Upper lobe of left lung (tissue), 4 donors: ENCODE measurements around the gene DGKI.

Experiments used
- CTCF ChIP-seq, 6 experiments: fragments of 450-650 bp in 4 of 6; fragments of 200-600 bp in 2 of 6; sonication (generic) in 2 of 6; IDR thresholded peaks; one replicate each; pipeline ENCODE4 v1.5.1; 2016 to 2019; ENCODE audit warnings: antibody characterized with exemption in 6 of 6
- POLR2A ChIP-seq, 4 donors: fragments of 450-650 bp; IDR thresholded peaks; one replicate each; pipeline ENCODE4 v1.5.1; 2016 to 2017; ENCODE audit warnings: antibody characterized with exemption in 4 of 4, mild to moderate bottlenecking in 2 of 4

DNA sequence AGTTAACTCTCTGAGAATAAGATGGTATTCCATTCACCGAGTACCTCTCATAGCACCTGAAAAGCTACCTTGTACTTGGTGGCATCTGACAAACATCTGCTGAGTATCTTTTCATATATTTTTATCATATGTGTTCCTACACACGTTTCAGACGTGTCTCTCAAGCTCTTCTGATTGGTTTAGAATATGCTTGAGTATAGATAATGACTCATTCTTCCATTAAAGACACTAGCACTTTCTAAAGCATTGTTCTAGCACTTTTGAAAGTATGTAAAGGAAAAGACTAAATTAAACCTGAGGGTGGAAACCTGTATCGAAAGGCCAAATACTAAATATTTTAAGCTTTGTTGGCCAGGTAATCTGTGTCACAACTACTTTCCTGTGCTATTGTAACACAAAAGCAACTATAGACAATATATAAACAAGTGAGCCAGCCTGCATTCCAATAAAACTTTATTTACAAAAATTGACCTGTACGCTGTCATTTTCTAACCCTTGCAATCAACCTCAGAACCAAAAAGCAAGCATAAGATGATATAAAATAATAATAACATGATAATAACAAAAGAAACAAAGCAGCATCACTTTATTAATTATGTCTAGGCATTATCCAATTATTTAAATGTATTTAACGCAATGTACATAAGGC, 95.3 kb downstream of the DGKI start:
- TF ChIP-seq CTCF (IDR thresholded peaks at IDR 0.05) (no peak), POLR2A (IDR thresholded peaks at IDR 0.05) (no peak)
